ENCODE data around the gene MED13. TPM values are rescaled to one million over a fixed set of nuclear protein-coding genes. Genes with fewer than 3 reads are reported as not detected.

The MED13 gene
- total RNA-seq, 1 donor from 2014 or later = 25.7 TPM

Other genes starting within 250 kb of the MED13 start
- gene BRIP1, start 201.8 kb downstream of the MED13 start, total RNA-seq = 0.35 TPM
- 8.4 TPM for gene INTS2, start 137.3 kb downstream of the MED13 start, total RNA-seq

All from left ventricle myocardium superior (tissue), 1 donor.